ENCODE data around the gene C21orf58. TPM values are rescaled to one million over a fixed set of nuclear protein-coding genes. Genes with fewer than 3 reads are reported as not detected.

C21orf58 gene
- total RNA-seq, 4 donors from 2014 or later = 2.2 to 11.1 (median 3.0) TPM

DNA sequence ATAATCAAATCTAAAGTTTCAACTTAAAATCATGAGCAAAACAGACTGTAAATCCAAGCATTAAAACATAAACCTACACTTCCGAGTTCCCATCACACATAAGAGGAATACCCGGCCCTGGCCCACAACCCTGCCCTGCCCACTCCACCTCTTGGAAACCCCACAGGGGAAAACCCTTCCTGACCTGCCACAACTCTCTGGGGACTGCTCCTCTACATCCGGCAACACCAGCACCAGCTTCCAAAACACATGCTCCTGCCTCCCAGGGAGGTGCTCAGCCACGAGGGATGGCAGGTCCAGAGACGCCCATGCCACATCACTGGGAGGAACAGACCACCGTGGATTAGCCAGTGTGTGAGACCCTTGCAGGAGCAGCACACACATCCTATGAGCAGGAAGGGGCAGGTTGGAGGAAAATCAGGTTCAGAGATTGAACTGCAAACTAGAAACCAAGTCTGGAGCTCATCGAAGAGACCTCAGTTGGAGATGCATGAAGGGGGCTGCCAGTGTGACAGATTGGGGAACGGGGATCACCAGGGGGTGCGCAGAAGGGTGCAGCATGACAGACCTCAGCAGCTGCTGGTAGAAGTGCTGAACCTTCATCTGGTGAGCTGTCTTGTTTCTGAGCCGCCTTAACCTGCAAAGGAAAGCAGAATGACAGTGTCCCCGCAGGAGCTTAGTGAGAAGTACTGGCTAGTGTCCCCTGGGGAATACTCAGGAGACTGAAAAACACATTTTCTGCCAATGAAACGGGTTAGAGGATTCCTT is 69.3 kb downstream of the C21orf58 start:
- H3K9me3 ChIP-seq = no peaks in the 10 kb centered on the region
- H3K36me3 ChIP-seq = peaks cover 4 to 100% (median 41%) of the 10 kb centered on the region in 3 donors
- no peak overlapping the region for H3K27ac ChIP-seq
- no peak overlapping the region for H3K4me3 ChIP-seq
- no peaks in the 10 kb centered on the region for H3K4me1 ChIP-seq
- TF ChIP-seq, protein P1, sequence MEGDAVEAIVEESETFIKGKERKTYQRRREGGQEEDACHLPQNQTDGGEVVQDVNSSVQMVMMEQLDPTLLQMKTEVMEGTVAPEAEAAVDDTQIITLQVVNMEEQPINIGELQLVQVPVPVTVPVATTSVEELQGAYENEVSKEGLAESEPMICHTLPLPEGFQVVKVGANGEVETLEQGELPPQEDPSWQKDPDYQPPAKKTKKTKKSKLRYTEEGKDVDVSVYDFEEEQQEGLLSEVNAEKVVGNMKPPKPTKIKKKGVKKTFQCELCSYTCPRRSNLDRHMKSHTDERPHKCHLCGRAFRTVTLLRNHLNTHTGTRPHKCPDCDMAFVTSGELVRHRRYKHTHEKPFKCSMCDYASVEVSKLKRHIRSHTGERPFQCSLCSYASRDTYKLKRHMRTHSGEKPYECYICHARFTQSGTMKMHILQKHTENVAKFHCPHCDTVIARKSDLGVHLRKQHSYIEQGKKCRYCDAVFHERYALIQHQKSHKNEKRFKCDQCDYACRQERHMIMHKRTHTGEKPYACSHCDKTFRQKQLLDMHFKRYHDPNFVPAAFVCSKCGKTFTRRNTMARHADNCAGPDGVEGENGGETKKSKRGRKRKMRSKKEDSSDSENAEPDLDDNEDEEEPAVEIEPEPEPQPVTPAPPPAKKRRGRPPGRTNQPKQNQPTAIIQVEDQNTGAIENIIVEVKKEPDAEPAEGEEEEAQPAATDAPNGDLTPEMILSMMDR (IDR thresholded peaks at IDR 0.05) = no peak
- TF ChIP-seq EP300 (IDR thresholded peaks at IDR 0.05) (no peak), POLR2A (IDR thresholded peaks at IDR 0.05) (no peak)
- WGBS, 2 donors = 80 to 85% methylated on average over 12 of the region's 12 CpGs
- no peaks in the 10 kb centered on the region for H3K27me3 ChIP-seq
- DNase-seq (ENCODE audit: low spot score in 2 of 2) = no peak

GRCh38 chr21:46253610-46254124 is 70.0 kb downstream of the C21orf58 start:
- H3K9me3 ChIP-seq = no peaks in the 10 kb centered on the region
- no peak for DNase-seq (ENCODE audit: low spot score in 2 of 2)
- no peak for TF ChIP-seq EP300 (IDR thresholded peaks at IDR 0.05)
- no peak for TF ChIP-seq POLR2A (IDR thresholded peaks at IDR 0.05)
- TF ChIP-seq, protein P1 (IDR thresholded peaks at IDR 0.05) = no peak
- no peaks in the 10 kb centered on the region for H3K4me1 ChIP-seq
- WGBS, 2 donors = 68 to 69% methylated on average over 8 of the region's 8 CpGs
- H3K27ac ChIP-seq = no peak overlapping the region
- no peak overlapping the region for H3K4me3 ChIP-seq
- H3K27me3 ChIP-seq = no peaks in the 10 kb centered on the region
- H3K36me3 ChIP-seq = peaks cover 4 to 100% (median 36%) of the 10 kb centered on the region in 3 donors

GRCh38 chr21:46252840-46253239 is 70.8 kb downstream of the C21orf58 start:
- Histone ChIP-seq H3K4me1 (no peaks in the 10 kb centered on the region), H3K4me3 (no peak overlapping the region), H3K9me3 (no peaks in the 10 kb centered on the region), H3K27me3 (no peaks in the 10 kb centered on the region), H3K27ac (no peak overlapping the region), H3K36me3 (peaks cover 4 to 100% (median 32%) of the 10 kb centered on the region in 3 donors)
- TF ChIP-seq, protein P1 (IDR thresholded peaks at IDR 0.05) = no peak
- no peak for TF ChIP-seq POLR2A (IDR thresholded peaks at IDR 0.05)
- TF ChIP-seq EP300 (IDR thresholded peaks at IDR 0.05) = no peak
- DNase-seq (ENCODE audit: low spot score in 2 of 2) = no peak
- 83 to 87% methylated on average over 4 of the region's 4 CpGs for WGBS, 2 donors

Other genes with a start within 250 kb of the C21orf58 start
- gene COL6A2, start 225.8 kb downstream of the C21orf58 start, total RNA-seq = 1,000 to 10,000 TPM in 1 of 4 donors, 100 to 1,000 TPM in 3; 470 to 1,210 (median 744) TPM
- 10 to 100 TPM in 1 of 4 donors, 1 to 10 TPM in 3; 2.2 to 21.2 (median 2.5) TPM for gene FTCD, start 168.3 kb downstream of the C21orf58 start, total RNA-seq
- gene SPATC1L, start 139.4 kb downstream of the C21orf58 start, total RNA-seq = 10 to 100 TPM in 1 of 4 donors, 1 to 10 TPM in 3; 4.5 to 12.9 (median 8.0) TPM
- 100 to 1,000 TPM in 1 of 4 donors, 10 to 100 TPM in 3; 69.3 to 132 (median 80.6) TPM for gene LSS, start 95.1 kb downstream of the C21orf58 start, total RNA-seq
- gene MCM3AP, start 38.3 kb downstream of the C21orf58 start, total RNA-seq = 100 to 1,000 TPM; 112 to 180 (median 146) TPM
- gene YBEY, start 37.5 kb downstream of the C21orf58 start, total RNA-seq = 10 to 100 TPM in 3 of 4 donors, 1 to 10 TPM in 1; 6.7 to 20.1 (median 15.5) TPM
- gene PCNT, start 286 bp upstream of the C21orf58 start, total RNA-seq = 10 to 100 TPM; 42.8 to 58.6 (median 45.9) TPM
- 10 to 100 TPM; 55.5 to 67.2 (median 59.8) TPM for gene DIP2A, start 135.0 kb upstream of the C21orf58 start, total RNA-seq

Data from tibial nerve (tissue), 4 donors.